Stimulated activated CD8-positive, alpha-beta memory T cell treated with anti-CD3 and anti-CD28 coated beads, Interleukin-4, amount 100 ng/mL, for 24 hours (primary cell): Measurements from ENCODE around the gene PRDM11.

Experiments
- DNase-seq: peaks from one replicate; pipeline ENCODE4 v3.0.0-alpha.2; 2020; ENCODE audit warnings: low read depth

PRDM11 gene

DNA sequence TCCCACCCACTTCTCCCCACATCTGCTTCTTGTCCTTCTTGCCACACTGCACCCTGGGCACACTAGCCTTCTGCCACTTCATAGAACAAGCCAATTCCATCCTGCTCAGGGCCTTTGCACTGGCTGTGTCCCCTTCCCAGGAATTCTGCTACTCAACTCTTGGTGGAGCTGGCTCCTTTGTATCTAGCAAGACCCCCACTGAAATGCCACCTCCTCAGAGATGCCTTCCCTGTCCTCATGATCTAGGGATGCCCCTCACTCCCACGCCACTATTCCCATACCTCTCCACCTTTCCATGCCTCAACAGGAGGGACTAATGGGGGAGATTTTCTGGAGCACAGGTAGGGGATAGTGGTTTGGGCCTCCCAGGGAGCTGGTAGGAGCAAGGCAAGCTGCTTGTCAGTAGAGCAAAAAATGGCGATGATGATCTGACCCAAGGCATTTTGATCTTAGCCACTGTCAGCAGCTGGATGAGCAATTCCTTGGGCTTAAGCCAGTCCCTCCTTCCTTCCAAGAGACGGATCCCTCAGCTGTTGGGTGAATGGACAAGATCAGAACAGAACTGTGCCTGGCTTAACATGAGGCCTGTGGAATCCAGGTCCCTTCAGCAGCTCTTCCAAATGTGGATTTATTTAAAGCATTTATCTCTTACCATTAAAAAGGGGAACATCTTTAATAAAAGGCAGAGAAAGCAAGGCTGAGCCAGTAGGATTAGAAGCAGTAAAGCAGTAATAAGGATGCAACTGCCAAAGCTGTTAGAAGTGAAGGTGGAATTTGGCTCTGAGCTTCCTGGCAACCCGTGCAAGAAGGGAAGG, 4.0 kb upstream of the PRDM11 start:
- no peak for DNase-seq

DNA sequence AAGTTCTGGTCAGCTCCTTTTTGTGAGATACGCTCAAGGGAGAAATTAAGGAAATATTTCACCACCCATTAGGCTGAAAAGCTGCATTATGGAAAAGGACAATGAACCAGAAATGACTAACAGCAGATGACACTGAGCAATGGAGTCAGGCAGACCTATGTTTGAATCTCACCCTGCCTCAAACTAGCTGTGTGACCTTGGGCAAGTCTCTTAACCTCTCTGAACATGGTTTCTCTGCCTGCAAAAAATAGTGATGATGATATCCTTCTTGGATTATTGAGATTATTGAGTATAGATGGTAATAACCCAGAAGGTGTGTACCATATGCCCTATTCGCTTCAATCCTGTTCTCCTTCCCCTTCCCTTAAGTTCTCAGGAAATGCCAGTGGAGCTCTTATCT, 2.9 kb upstream of the PRDM11 start:
- DNase-seq: no peak

DNA sequence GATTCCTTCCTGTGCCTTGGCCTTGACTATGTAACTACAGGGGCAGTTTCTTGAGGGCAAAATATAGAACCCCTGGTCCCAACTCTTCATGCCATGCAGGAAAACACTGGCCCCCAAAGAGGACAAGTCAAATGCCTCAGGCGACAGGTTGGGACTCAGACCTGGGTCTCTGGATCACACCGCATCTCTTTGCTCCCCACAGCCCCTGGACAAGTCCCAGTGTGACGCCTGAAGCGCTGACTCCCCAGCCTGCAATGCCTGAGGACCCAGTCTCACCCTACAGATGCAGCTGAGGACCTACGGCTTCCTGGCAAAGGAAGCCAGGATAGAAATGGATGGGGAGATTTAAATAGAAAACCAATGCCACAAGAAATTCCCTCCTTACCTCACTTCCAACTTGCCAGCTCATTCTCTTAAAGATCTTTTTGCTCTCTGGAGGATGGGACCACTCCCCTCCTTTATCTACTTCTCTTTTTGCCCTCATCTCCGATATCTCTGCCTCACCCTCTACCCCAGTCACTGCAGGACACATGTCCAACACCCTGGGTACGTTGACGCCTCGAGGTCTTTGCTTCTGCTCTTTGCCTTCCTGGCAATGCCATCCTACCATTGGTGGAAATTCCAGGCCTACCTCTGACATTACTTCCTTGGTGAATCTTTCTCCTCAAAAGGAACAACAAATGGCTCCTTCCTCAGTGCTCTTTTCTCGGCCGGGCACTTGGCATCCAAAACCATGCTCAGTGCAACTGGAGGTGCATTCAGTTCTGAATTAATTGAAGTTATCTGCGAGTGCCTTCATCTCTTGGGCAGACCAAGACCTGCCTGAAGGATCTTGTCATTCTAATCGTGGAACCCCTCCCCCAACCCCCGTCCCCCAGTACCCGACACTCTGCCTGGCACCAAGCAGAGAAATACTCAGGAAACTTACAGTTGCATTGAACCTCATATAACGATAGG, 2.0 kb upstream of the PRDM11 start:
- no peak for DNase-seq

DNA sequence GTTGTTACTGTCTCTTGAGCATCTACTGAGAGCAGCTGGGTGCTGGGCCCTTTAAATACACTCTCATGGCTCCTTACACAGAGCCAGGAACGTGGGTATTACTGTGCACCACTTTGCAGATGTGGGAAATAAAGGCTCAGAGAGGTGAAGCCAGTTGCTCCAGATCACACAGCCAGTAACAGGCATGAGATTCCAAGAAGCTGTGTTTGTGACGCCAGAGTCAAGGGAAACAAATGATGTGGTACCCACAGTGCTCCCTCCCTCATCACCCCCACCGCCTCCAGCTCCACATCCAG, 1.4 kb upstream of the PRDM11 start:
- DNase-seq: no peak

DNA sequence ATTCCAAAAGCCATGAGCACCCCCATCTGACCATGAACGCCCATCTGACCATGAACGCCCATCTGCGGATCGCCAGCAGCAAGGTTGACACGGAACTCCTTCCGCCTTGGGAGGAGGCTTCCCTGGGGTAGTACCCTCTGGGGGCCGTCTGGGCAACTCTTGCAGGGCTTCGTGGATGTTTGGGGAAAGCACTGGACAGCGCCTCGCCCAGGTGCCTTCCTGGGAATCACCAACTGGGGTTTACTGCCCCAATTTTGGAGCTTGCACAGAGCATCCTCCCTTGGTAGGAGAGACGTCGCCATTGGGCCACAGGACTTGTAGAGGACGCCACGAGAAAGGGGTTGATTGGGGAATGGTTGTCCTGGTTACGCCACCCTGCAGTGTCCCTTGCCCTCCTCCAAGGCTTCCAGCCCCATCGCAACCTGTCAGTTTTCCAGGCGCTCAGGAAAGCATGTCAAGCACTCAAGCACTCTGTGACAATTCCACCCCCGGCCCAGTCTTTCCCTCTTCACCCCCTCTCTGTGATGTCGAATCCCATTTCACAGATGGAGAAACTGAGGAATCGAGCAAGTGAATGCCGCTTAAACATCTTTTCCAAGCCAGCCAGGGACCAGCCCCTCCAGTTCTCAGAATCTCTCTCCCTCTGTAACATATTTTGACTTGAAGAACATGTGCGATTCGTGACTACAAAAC, 914 bp upstream of the PRDM11 start:
- no peak for DNase-seq

DNA sequence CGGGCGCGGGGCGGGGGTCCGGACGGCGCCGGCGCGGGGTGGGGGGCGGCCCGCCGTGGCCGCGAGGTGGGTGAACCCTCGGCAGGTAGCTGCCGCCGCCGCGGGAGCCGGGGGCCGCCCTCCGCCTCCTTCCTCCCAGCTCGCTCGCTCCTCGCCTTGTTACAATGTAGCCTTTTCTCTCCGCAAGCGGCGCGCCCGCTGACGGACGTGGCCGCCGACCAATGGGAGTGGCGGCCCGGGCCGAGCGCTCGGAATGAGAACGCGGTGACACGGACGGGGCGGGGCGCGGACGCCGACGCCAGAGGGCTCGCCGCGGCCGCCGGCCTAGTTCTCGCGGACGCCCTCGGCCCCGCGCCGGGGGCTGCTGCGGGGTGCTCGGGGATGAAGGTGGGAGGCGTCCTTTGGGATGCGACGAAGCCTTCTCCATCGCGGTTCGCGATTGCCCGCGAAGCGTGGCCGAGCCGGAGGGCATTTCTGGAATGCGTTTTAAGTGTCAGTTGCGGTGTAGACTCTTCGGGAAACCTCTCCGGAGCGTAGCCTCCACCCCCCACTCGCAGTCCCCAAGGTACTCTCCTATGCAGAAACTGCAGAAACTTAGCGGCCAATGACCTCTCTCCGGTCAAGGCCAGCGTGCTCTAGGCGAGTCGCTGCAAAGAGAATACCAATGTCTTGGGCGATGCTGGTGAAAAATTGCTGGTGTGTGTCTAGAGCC, 734 bp downstream of the PRDM11 start:
- peak; percentile 90 for DNase-seq

DNA sequence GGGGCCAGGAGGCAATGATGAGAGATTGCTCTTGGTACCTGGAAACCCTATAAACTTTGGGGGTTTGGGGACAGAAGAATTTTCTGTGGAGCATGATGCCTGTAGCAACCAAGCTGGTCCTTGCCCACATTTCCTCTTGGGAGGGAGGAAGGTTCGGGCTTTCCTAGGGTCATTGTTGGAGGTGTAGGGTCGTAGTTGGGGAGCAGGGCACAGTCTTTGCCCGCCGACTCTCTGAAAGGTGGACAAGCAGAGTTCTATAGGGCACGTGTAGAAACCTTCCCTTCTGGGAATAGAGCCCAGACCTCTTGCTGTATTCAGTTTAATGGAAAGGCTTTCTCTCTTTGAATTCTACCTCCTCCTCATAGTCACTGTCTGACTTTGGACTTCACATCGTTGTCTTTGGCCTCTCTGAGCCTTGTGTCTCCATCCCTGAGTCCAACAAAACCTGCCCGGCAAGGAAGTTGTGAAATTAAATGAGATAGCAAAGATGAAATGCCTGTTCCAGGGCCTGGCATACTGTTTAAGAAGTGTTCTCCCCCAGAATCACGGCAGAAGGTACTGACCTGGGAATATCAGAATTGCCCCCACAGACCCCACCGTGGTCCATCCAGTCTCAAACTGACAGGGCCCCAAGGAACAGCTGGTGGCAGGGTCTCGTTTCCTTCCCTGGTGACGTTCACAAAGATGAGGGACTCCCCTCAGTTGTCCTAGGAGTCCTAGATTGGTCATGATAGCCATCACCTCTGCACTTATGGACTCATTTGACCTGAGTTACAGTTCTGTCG, 1.6 kb downstream of the PRDM11 start:
- no peak for DNase-seq

DNA sequence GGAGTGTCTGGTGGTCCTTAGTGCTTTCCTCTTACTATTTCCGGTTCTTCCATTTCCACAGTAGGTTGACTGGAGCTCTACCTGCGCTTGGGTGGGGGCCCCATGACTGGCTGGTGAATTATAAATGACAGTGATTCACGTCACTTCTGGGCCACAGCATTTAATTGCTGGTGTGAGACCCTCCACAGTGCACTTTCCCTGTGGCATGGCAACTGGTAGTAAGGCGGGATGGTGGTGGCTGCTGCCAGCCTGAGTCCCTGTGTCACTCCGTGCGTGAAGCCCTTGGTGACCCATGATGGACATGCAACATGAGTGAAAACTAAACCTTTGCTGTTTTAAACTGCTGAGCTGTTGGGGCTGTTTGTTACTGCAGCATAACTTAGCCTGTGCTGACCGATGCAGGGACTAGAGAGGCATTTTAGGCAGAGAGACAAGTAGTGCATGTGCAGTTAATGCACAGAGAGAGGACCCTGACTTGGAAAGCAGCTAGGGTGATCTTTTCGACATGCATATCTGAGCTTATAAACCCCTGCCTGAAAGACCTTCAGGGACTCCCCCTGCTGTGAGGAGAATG, 3.1 kb downstream of the PRDM11 start:
- DNase-seq: no peak

DNA sequence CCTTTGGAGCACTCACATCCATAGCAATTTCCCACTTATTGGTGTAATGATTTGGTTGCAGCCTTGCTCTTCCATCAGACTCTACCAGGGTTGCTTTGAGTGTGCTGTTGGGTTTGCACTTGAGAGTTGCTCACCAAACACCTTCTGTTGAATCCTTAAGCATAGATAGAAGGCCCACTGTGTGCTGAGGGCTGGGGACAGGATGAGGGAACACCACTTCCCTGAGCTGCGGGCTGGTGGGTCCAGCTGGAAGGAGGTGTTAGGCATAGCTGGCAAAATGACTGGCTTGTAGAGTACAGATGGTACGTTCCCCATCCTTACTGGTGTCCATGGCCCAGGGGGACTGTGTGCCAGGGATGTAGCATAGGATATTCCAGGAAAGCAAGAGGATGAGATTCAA, 3.9 kb downstream of the PRDM11 start:
- no peak for DNase-seq

DNA sequence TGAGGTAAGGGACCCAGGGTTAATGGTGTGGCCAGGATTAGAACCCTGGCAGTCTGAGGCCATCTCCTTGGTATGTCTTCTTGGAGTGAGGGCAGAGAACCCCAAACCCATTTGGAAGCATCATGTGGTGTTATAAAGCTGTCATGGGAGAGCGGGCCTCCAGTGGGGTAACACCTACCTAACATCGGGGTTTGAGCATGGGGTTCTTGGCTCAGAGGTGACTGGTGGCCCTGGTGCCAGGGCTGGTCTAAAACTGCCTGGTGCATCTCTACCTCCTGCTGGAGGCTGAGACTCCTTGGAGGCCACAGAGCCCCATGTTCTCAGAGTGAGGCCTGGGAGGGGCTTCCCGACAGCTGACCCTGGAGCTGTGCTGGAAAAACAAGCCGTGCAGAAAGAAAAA, 4.5 kb downstream of the PRDM11 start:
- no peak for DNase-seq

DNA sequence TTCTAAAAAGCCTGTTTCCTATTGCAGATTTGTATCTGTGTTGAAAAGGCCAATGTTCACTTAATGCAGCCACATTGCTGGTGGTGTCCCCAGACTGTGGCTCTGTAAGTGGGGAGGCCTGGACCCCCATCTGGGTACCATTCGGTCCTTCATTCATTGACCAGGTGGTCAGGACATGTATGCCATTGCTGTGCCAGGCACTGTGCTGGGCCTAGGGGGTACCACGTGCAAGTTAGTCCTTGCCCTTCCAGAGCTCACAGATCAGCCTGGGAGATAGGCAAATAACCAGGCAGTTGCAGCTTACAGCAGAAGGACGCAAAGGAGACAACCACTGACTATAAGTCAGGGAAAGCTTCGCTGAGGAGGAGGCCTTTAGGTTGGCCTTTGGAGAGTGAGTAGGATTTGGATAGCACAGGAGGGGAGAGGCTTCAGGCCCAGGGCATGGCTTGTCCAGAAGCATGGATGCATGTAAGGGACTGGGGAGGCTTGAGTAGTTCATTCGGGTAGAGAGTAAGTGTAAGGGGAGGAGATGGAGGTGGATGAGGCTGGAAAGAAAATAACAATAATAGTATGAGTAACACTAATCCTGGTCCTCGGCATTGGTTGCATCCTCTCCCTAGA, 5.0 kb downstream of the PRDM11 start:
- DNase-seq: no peak

DNA sequence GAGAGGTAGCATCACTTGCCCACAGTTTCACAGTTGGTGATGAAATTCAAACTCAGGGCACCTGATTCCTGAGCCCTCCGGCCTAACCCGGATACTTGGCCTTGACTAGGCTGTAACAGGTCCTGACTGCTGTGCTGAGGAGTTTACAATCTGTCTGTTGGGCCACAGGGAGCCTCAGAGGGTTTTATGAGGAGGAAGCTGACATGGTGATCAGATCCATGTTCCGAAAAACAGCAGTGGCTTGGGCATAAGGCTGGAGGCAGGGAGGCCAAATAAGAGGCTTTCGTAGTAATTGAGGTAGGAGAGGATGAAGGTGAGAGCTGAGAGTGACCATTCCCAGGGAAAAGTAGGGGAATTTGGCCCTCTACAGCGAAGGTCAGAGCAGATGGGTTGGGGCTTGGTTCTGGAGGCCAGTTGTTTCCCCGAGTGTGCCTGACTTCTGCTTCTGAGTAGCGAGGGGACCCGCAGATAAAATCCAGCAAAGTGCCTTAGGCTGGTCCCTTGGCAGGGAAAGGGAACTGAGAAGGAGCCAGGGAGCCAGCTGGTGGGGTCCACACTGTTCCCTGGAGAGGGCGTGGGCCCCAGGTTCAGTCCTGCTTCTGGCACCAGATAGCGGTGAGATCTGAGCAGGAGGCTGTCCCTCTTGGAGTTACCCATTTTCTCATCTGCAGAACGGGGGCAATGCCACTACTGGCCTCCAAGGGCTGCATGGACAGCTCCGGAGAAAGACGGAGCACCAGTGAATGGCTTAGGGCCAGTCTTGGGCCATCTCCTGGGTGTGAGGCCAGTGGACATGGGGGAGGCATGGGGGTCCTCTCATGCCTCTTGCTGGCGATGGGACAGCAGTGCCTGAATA, 6.5 kb downstream of the PRDM11 start:
- no peak for DNase-seq

DNA sequence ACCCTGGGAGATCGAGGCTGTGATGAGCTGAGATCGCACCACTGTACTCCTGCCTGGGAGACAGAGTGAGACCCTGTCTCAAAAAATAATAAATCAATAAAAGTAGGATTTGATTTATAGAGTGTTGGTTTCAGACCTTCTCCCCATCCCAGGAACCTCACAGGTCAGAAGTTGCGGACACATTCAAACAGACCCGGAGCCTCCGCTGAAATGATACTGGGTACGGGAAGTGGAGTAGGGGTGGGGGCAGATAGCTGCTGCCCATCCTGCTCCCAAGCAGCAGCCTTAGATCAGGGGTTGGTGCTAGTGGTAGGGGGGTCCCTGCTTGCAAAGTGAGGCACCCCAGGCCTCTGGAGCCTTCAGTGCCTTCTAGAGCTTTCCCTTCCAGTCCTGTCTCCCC, 7.8 kb downstream of the PRDM11 start:
- DNase-seq: no peak

DNA sequence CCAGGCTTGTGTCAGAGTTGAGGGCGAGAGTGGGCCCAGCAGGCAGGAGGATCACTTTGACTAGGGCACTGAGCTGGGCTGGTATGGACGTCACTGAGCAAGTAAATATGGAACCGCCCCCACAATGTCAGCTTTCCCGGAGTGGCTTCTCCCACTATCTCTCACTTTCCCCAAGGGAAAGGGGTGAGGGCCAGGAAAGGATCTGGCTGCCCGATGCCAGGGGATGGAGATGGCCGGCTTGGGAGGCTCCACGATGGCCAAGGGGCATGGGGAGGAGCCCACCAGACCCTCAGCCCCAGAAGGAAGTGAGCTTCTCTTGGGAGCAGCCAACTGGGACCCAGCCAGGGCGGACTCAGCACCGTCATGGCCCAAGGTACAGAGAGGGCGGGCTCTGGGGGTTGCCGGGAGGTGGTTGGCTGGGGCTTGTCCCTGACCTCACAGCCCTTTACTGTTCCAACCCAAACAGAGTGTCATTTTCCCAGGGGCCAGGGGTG, 8.7 kb downstream of the PRDM11 start:
- no peak for DNase-seq

DNA sequence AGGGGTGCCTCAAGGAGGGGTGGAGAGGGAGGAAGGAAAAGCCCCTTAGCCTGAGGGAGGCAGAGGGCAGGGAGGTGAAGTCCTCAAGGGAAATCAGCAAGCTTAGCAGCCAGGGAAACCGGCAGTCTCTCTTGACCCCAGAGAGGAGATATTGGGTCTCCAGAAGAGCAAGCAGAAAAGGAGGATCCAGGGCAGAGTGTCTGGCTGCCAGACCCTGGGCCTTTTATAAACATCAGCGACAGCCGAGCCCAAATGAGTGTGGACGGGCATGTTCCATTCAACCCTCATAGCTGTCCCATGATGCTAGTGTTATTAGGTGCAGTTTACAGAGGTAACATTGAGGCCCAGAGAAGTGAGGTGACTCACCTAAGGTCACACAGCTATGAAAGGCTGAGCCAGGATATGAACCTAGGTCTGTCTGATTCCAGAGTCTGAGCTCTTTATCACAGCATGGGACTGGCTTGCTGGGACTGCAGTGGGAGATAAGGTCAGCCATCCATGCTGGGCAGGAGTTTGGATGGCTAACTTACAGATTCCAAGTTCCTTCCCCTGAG, 9.3 kb downstream of the PRDM11 start:
- DNase-seq: no peak

DNA sequence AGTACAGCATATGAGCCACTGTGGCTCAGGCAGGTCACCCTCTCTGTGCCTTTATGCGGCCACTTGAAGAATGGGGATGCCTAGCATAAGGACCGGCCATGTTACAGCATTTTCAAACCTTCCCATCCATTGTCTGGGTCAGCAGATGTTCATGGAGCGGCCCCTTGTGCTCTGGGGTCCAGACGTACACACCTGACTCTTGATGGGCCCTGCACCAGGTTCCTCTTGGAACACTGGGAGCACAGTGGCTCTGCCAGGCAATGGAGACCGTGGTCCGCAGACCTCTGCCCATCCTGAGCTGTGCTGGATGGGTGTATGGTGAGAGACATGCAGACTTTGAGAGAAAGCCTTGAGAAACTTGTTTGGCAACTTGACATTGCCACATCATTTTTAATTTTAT, 9.8 kb downstream of the PRDM11 start:
- DNase-seq: no peak

DNA sequence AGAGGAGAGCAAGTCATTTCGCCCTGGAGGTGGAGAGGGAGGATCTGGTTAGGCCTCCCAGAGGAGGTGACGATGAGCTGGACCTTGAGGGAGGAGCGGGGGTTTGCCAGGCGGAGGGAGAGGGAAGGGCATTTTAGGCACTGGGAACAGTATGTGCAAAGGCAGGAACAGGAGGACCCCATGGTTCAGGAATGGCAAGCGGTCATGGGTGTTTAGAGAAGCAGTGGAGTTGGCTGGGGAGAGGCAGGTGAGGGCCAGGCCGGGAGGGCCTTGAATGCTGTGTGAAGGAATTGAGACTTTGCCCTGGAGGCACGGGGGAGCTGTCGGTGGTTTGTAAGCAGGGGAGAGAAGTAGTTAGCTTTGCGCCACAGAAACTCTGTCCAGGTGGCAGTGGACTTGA, 10.3 kb downstream of the PRDM11 start:
- no peak for DNase-seq

DNA sequence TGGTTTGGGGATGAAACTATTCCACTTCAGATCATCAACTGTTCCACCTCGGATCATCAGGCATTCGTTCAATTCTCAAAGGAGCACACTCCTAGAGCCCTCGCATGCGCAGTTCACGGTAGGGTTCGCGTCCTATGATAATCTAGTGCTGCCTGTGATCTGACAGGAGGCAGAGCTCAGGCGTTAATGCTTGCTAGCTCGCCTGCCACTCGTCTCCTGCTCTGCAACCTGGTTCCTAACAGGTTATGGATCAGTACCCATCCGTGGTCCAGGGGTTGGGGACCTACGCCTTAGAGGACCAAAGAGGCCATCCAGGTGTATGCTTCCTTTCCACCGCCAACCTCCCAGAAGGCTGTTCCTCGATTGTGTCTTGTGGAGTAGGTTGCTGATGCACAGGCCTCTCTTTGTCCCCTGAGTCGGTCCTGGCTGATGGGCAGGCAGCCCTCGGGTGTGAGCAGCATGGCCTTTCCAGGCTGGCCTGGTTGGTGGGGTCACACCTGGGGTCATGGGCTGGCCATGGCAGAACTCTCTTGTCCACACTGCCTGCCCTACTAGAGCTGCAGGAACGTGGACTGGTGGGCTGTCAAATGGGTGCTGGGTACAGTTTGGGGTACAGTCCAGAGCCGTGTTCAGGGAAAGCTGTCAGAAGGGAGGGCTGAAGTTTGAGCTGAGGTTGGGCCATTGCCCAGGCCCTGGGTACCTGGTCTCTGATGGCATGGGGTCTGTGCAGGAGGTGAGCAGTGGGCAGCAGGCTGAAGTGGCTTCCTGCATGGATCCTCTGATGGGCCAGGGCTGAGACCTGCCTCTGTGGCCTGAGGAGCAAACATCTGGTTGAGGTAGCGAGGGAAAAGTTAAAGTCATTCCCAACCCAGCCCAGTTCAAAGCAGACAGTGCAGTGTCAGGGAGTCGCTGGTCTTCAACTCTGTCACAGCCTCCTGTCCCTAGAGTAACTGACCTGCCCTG, 11.1 kb downstream of the PRDM11 start:
- DNase-seq: no peak
